ENCODE results near the gene OXSR1.
"Not testable (repeated sequence)": the region's sequence is repeated elsewhere in the genome, so short reads cannot be mapped to it uniquely, and the experiment has no call there.

The OXSR1 gene

GRCh38 chr3:38235466-38235865 lies 70.1 kb downstream of the OXSR1 start:
- no peak for DNase-seq

GRCh38 chr3:38238416-38239008 lies 73.2 kb downstream of the OXSR1 start:
- no peak for DNase-seq

GRCh38 chr3:38242812-38243211 lies 77.5 kb downstream of the OXSR1 start:
- DNase-seq, result not testable (repeated sequence)

GRCh38 chr3:38245930-38246329 lies 80.6 kb downstream of the OXSR1 start:
- no peak for DNase-seq

- DNase-seq, result no peak
Observed at GRCh38 chr3:38247366-38248035, 82.2 kb downstream of the OXSR1 start.

- no peak for DNase-seq
Observed at GRCh38 chr3:38250198-38250597, 84.9 kb downstream of the OXSR1 start.

- no peak for DNase-seq
Observed at GRCh38 chr3:38251197-38251596, 85.9 kb downstream of the OXSR1 start.

GRCh38 chr3:38253704-38254103 lies 88.4 kb downstream of the OXSR1 start:
- DNase-seq, result no peak

- no peak for DNase-seq
Observed at GRCh38 chr3:38254872-38255271, 89.5 kb downstream of the OXSR1 start.

GRCh38 chr3:38255627-38256026 lies 90.3 kb downstream of the OXSR1 start:
- no peak for DNase-seq

- no peak for DNase-seq
Observed at GRCh38 chr3:38257583-38257982, 92.2 kb downstream of the OXSR1 start.

GRCh38 chr3:38260474-38260873 lies 95.1 kb downstream of the OXSR1 start:
- DNase-seq, result no peak

GRCh38 chr3:38264353-38264771 lies 99.0 kb downstream of the OXSR1 start:
- DNase-seq, result no peak

- no peak for DNase-seq
Observed at GRCh38 chr3:38264779-38265178, 99.4 kb downstream of the OXSR1 start.

- DNase-seq, result no peak
Observed at GRCh38 chr3:38265604-38266307, 100.4 kb downstream of the OXSR1 start, which contains the start of gene SLC22A13. Gene SLC22A13 (plus strand): TSS chr3:38265812. CDS start chr3:38265861, 49 bp downstream.

- DNase-seq, result no peak
Observed at GRCh38 chr3:38266810-38267209, 101.5 kb downstream of the OXSR1 start.

GRCh38 chr3:38267662-38268061 lies 102.3 kb downstream of the OXSR1 start:
- no peak for DNase-seq

GRCh38 chr3:38268087-38268486 lies 102.8 kb downstream of the OXSR1 start:
- DNase-seq, result no peak

GRCh38 chr3:38268522-38268921 lies 103.2 kb downstream of the OXSR1 start:
- DNase-seq, result no peak

GRCh38 chr3:38270606-38271005 lies 105.3 kb downstream of the OXSR1 start:
- no peak for DNase-seq

GRCh38 chr3:38271553-38271952 lies 106.2 kb downstream of the OXSR1 start:
- no peak for DNase-seq

- DNase-seq, result no peak
Observed at GRCh38 chr3:38274864-38275649, 109.7 kb downstream of the OXSR1 start.

- no peak for DNase-seq
Observed at GRCh38 chr3:38275658-38276057, 110.3 kb downstream of the OXSR1 start.

Data from central memory CD4-positive, alpha-beta T cell (primary cell).